ENCODE results near the gene LIMK2. TPM values are rescaled to one million over a fixed set of nuclear protein-coding genes. Genes with fewer than 3 reads are reported as not detected.

LIMK2 gene
- total and polyA plus RNA-seq, 10 of the 15 experiments (the other 5 are each of a cell fraction or from before 2014, with no cell fraction given) = 2.9 to 40.4 (median 26.7) TPM

DNA sequence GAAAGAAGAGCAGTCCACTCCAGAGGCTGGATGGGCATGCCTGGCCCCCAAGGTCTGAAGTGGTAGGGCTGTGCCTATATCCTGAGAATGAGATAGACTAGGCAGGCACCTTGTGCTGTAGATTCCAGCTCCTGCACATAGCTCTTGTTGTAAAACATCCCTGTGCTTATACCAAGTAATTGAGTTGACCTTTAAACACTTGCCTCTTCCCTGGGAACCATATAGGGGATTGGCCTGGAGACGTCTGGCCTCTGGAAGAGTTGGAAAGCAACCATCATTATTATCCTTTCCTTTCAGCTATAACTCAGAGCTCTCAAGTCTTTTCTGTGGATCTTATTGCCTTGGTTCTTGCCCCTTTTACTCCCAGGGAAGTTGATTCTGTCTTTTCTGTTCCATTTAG, 15.1 kb downstream of the LIMK2 start:
- POLR2A ChIA-PET = interaction anchor here (0.6 to 2.7 kb wide), 4 partner anchors 9 to 20 kb away, joined by 3 to 12 read pairs (median 6); no protein-coding TSS in a partner anchor
- intact Hi-C loops (cut with micrococcal nuclease; ENCODE audit: unreplicated experiment) (no loop called here), in situ Hi-C loops (cut with MboI) (no loop called here)
- H3K27me3 ChIP-seq (replicated peaks in 1 of 2; ENCODE audit: control insufficient read depth in 2 of 2, insufficient read depth in 2 of 2, low read length in 1 of 2) = no peaks in the 10 kb centered on the region
- TF ChIP-seq CREM (IDR thresholded peaks at IDR 0.05; ENCODE audit: low read depth) = no peak
- no peak for TF ChIP-seq FOXK2 (IDR thresholded peaks at IDR 0.05)
- TF ChIP-seq MEF2A (IDR thresholded peaks at IDR 0.05; ENCODE audit: insufficient read depth, low read depth, low read length) = no peak
- TF ChIP-seq NR2F1 (conservative IDR thresholded peaks at IDR 0.05) = no peak
- no peak for TF ChIP-seq EGR1 (IDR thresholded peaks at IDR 0.05; ENCODE audit: borderline replicate concordance in 1 of 2, low read depth in 2 of 2, low read length in 2 of 2)
- TF ChIP-seq, protein P1, sequence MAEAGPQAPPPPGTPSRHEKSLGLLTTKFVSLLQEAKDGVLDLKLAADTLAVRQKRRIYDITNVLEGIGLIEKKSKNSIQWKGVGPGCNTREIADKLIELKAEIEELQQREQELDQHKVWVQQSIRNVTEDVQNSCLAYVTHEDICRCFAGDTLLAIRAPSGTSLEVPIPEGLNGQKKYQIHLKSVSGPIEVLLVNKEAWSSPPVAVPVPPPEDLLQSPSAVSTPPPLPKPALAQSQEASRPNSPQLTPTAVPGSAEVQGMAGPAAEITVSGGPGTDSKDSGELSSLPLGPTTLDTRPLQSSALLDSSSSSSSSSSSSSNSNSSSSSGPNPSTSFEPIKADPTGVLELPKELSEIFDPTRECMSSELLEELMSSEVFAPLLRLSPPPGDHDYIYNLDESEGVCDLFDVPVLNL (IDR thresholded peaks at IDR 0.05; ENCODE audit: low read depth, low read length) = no peak
- TF ChIP-seq ZNF24 (IDR thresholded peaks at IDR 0.05) = no peak
- no peak for TF ChIP-seq FOXM1 (IDR thresholded peaks at IDR 0.05; ENCODE audit: low read depth, low read length)
- TF ChIP-seq, protein P2, sequence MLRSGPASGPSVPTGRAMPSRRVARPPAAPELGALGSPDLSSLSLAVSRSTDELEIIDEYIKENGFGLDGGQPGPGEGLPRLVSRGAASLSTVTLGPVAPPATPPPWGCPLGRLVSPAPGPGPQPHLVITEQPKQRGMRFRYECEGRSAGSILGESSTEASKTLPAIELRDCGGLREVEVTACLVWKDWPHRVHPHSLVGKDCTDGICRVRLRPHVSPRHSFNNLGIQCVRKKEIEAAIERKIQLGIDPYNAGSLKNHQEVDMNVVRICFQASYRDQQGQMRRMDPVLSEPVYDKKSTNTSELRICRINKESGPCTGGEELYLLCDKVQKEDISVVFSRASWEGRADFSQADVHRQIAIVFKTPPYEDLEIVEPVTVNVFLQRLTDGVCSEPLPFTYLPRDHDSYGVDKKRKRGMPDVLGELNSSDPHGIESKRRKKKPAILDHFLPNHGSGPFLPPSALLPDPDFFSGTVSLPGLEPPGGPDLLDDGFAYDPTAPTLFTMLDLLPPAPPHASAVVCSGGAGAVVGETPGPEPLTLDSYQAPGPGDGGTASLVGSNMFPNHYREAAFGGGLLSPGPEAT (IDR thresholded peaks at IDR 0.05; ENCODE audit: low read depth) = no peak
- TF ChIP-seq ATF7 (IDR thresholded peaks at IDR 0.05; ENCODE audit: low read depth) = no peak
- TF ChIP-seq MTA2 (IDR thresholded peaks at IDR 0.05; ENCODE audit: low read depth) = no peak
- H3K36me3 ChIP-seq (ENCODE audit: control insufficient read depth in 2 of 2, insufficient read depth in 2 of 2, low read length in 1 of 2) = no peaks in the 10 kb centered on the region; a peak in 2 of 4 replicates
- SMC1A ChIA-PET (ENCODE audit: uncharacterized antibody, unreplicated experiment) = interaction anchor here (1.0 to 14.1 kb wide), 4 partner anchors 12 to 279 kb away, joined by 3 to 260 read pairs (median 4); partner anchors contain the start of genes LIMK2 and RNF185
- RAD21 ChIA-PET (ENCODE audit: unreplicated experiment) = interaction anchor here (6.7 kb wide), 1 partner anchor 14 kb away, joined by 100 read pairs; the partner anchor contains the start of gene LIMK2
- H3K9ac ChIP-seq (ENCODE audit: control insufficient read depth, insufficient read depth, low read length) = no peak overlapping the region
- ATAC-seq (no peak), FAIRE-seq (no peak), DNase-seq (ENCODE audit: low read depth, low spot score) (no peak)
- BruUV-seq (replicated peaks) = no TSS peak
- peaks cover 32% of the 10 kb centered on the region for H3K4me1 ChIP-seq (ENCODE audit: control insufficient read depth, insufficient read depth, low read length)
- H3K9me3 ChIP-seq (replicated peaks; ENCODE audit: control insufficient read depth, insufficient read depth, low read length) = no peaks in the 10 kb centered on the region
- no peak overlapping the region for H3K4me2 ChIP-seq (ENCODE audit: control insufficient read depth, insufficient read depth)
- no peaks in the 10 kb centered on the region for H4K20me1 ChIP-seq (ENCODE audit: control insufficient read depth, insufficient read depth)
- WGBS (ENCODE audit: insufficient coverage, insufficient replicate concordance, low lambda C conversion rate, missing lambda C conversion rate) = 93% methylated on average over 1 of the region's 1 CpG
- CTCF ChIA-PET = interaction anchor here (1.0 to 13.8 kb wide), 4 partner anchors 9 to 28 kb away, joined by 3 to 244 read pairs (median 28); partner anchors contain the start of gene LIMK2
- no peak overlapping the region for H3K4me3 ChIP-seq
- H2AFZ ChIP-seq (ENCODE audit: control insufficient read depth, low read depth, low read length) = no peak overlapping the region
- no peak overlapping the region for H3K27ac ChIP-seq (ENCODE audit: control insufficient read depth, insufficient read depth)
- peaks cover 27% of the 10 kb centered on the region for H3K79me2 ChIP-seq (ENCODE audit: control insufficient read depth, insufficient read depth, low read length)

Data from GM12878 (cell line).